WTC11 (cell line): ENCODE data around the gene CISD2. TPM values are rescaled to one million over a fixed set of nuclear protein-coding genes. Genes with fewer than 3 reads are reported as not detected.

ENCODE experiments used
- ATAC-seq: fragments of 200-7000 bp; cut with Tn5 transposase; 2 replicates; pipeline ENCODE4 v1.10.0; 2021; ENCODE audit warnings: mild to moderate bottlenecking, moderate library complexity
- CTCF ChIA-PET: fragments of 300-600 bp; sonication (Branson Sonifier 250); formaldehyde crosslinking; loops from one replicate; lab custom pipeline; 2021; ENCODE audit warnings: antibody characterized with exemption; lab: Charles Lee
- POLR2A ChIA-PET: fragments of 350-600 bp; sonication (Branson Sonifier 250); formaldehyde crosslinking; loops from one replicate; lab custom pipeline; 2021; ENCODE audit warnings: antibody characterized with exemption; lab: Charles Lee
- DNase-seq: peaks from one replicate; pipeline ENCODE4 v3.0.0; 2021; ENCODE audit warnings: low spot score
- H3K27ac Mint-ChIP-seq: 2 replicates; pipeline ENCODE4 v1.8.0; 2021; ENCODE audit warnings: mixed read lengths
- H3K27me3 Mint-ChIP-seq: 2 replicates; pipeline ENCODE4 v1.8.0; 2021; ENCODE audit warnings: low read depth, mild to moderate bottlenecking, moderate library complexity, mixed read lengths
- H3K36me3 Mint-ChIP-seq: 2 replicates; pipeline ENCODE4 v1.8.0; 2021; ENCODE audit warnings: mixed read lengths
- H3K4me1 Mint-ChIP-seq: 2 replicates; pipeline ENCODE4 v1.8.0; 2022; ENCODE audit warnings: mixed read lengths
- H3K4me3 Mint-ChIP-seq: 2 replicates; pipeline ENCODE4 v1.8.0; 2021; ENCODE audit warnings: mild to moderate bottlenecking, moderate library complexity, mixed read lengths
- H3K9me3 Mint-ChIP-seq: 2 replicates; pipeline ENCODE4 v1.8.0; 2021; ENCODE audit warnings: mixed read lengths
- CREB1 ChIP-seq: sonication (generic); formaldehyde crosslinking; IDR thresholded peaks from 2 replicates; pipeline ENCODE4 v1.8.0; 2023; ENCODE audit warnings: mild to moderate bottlenecking, missing genetic modification reagents
- FOXJ3 ChIP-seq: sonication (generic); formaldehyde crosslinking; IDR thresholded peaks from 2 replicates; pipeline ENCODE4 v1.9.0; 2021; ENCODE audit warnings: missing genetic modification reagents, mild to moderate bottlenecking, borderline replicate concordance
- FOXP1 ChIP-seq: sonication (generic); formaldehyde crosslinking; IDR thresholded peaks from 2 replicates; pipeline ENCODE4 v1.8.0; 2022; ENCODE audit warnings: missing genetic modification reagents, mild to moderate bottlenecking, moderate library complexity, borderline replicate concordance
- JUN ChIP-seq: sonication (generic); formaldehyde crosslinking; IDR thresholded peaks from 2 replicates; pipeline ENCODE4 v1.8.0; 2023; ENCODE audit warnings: mild to moderate bottlenecking, missing genetic modification reagents
- KAT7 ChIP-seq: sonication (generic); formaldehyde crosslinking; IDR thresholded peaks from 2 replicates; pipeline ENCODE4 v1.8.1; 2023; ENCODE audit warnings: missing genetic modification reagents, mild to moderate bottlenecking, borderline replicate concordance
- MYBL2 ChIP-seq: sonication (generic); formaldehyde crosslinking; IDR thresholded peaks from 2 replicates; pipeline ENCODE4 v1.8.1; 2023; ENCODE audit warnings: mild to moderate bottlenecking, moderate library complexity, missing genetic modification reagents
- NFYB ChIP-seq: sonication (generic); formaldehyde crosslinking; conservative IDR thresholded peaks from 2 replicates; pipeline ENCODE4 v1.8.0; 2022; ENCODE audit warnings: low read depth, missing genetic modification reagents
- NR3C1 ChIP-seq: sonication (generic); formaldehyde crosslinking; conservative IDR thresholded peaks from 2 replicates; pipeline ENCODE4 v1.8.1; 2023; ENCODE audit warnings: low read depth, mild to moderate bottlenecking, missing genetic modification reagents
- SMAD3 ChIP-seq: sonication (generic); formaldehyde crosslinking; IDR thresholded peaks from 2 replicates; pipeline ENCODE4 v1.8.0; 2022; ENCODE audit warnings: missing genetic modification reagents, mild to moderate bottlenecking, borderline replicate concordance
- TCF7 ChIP-seq: sonication (generic); formaldehyde crosslinking; IDR thresholded peaks from 2 replicates; pipeline ENCODE4 v1.8.0; 2022; ENCODE audit warnings: mild to moderate bottlenecking, low read depth, missing genetic modification reagents, moderate library complexity
- ZNF219 ChIP-seq: sonication (generic); formaldehyde crosslinking; IDR thresholded peaks from 2 replicates; pipeline ENCODE4 v1.8.0; 2023; ENCODE audit warnings: missing genetic modification reagents, mild to moderate bottlenecking, borderline replicate concordance
- ZNF232 ChIP-seq: sonication (generic); formaldehyde crosslinking; IDR thresholded peaks from 2 replicates; pipeline ENCODE4 v1.8.0; 2022; ENCODE audit warnings: mild to moderate bottlenecking, missing genetic modification reagents
- ZNF263 ChIP-seq: sonication (generic); formaldehyde crosslinking; IDR thresholded peaks from 2 replicates; pipeline ENCODE4 v1.8.1; 2022; ENCODE audit warnings: low read depth, mild to moderate bottlenecking, moderate library complexity, missing genetic modification reagents
- ZNF317 ChIP-seq: sonication (generic); formaldehyde crosslinking; IDR thresholded peaks from 2 replicates; pipeline ENCODE4 v1.8.1; 2023; ENCODE audit warnings: low read depth, mild to moderate bottlenecking, moderate library complexity, missing genetic modification reagents, borderline replicate concordance
- total RNA-seq: library from RNA; stranded (reverse); gene quantifications from 3 replicates; pipeline ENCODE4 v1.2.3, GENCODE V29; 2021
- TF ChIP-seq, protein P1 (sequence below): sonication (generic); formaldehyde crosslinking; IDR thresholded peaks from 2 replicates; pipeline ENCODE4 v1.8.0; 2022; ENCODE audit warnings: mild to moderate bottlenecking, missing genetic modification reagents
- TF ChIP-seq, protein P2 (sequence below): sonication (generic); formaldehyde crosslinking; IDR thresholded peaks from 2 replicates; pipeline ENCODE4 v1.8.0; 2023; ENCODE audit warnings: missing genetic modification reagents, mild to moderate bottlenecking, borderline replicate concordance
- TF ChIP-seq, protein P3 (sequence below): sonication (generic); formaldehyde crosslinking; IDR thresholded peaks from 2 replicates; pipeline ENCODE4 v1.8.0; 2022; ENCODE audit warnings: missing genetic modification reagents
- TF ChIP-seq, protein P4 (sequence below): sonication (generic); formaldehyde crosslinking; IDR thresholded peaks from 2 replicates; pipeline ENCODE4 v1.8.0; 2022; ENCODE audit warnings: mild to moderate bottlenecking, missing genetic modification reagents
- TF ChIP-seq, protein P5 (sequence below): sonication (generic); formaldehyde crosslinking; IDR thresholded peaks from 2 replicates; pipeline ENCODE4 v1.8.1; 2022; ENCODE audit warnings: missing genetic modification reagents, borderline replicate concordance

CISD2 gene
- total RNA-seq, 1 experiment from 2014 or later, result 30.0 TPM

DNA sequence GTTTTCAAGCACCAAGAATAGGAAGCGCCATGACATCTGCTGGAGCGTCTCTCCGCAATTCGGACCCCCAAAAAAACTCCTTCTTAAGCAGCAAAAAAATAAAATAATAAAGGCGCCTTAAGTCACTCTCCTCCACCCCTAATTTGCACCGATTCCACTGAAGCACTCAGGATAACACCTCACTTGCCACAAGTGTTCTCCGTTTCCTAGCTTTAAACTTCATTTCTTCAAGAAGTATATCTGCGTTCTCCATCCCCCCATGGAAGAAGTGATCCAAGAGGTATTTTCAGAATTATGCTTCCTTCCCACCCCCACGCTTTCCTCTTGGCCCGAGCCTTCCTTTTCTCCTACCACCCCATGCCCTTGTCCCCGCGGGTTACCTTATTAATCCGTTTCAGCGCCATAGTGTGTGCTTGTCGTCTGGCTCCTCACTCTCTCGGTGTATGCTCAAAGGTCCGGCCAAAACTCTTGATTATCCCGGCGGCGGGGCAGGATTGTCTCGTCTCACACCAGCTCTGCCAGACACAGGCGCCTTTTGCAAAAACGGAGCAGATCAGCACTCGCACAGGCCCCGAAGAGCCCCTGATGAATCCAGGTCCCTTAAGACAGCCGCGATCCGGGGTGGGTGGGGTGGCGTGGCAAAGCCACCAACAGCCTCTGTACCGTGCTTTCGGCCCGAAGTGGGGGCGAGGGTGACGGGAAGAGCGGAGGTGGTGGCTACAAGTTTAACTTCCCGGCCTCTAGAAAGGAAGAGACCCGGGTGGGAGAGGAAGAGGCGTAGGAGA, 42.5 kb upstream of the CISD2 start:
- DNase-seq, result no peak
- CTCF ChIA-PET, result no interaction called here
- TF ChIP-seq FOXP1 (no peak), KAT7 (peak; percentile 2; the same call in 1 of the 2 replicates)
- TF ChIP-seq, protein P1, sequence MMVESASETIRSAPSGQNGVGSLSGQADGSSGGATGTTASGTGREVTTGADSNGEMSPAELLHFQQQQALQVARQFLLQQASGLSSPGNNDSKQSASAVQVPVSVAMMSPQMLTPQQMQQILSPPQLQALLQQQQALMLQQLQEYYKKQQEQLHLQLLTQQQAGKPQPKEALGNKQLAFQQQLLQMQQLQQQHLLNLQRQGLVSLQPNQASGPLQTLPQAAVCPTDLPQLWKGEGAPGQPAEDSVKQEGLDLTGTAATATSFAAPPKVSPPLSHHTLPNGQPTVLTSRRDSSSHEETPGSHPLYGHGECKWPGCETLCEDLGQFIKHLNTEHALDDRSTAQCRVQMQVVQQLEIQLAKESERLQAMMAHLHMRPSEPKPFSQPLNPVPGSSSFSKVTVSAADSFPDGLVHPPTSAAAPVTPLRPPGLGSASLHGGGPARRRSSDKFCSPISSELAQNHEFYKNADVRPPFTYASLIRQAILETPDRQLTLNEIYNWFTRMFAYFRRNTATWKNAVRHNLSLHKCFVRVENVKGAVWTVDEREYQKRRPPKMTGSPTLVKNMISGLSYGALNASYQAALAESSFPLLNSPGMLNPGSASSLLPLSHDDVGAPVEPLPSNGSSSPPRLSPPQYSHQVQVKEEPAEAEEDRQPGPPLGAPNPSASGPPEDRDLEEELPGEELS (CRISPR knock-in tag), result 0 out of 2 replicates have a peak, but pooled peaks have one; percentile 19
- TF ChIP-seq, protein P2, sequence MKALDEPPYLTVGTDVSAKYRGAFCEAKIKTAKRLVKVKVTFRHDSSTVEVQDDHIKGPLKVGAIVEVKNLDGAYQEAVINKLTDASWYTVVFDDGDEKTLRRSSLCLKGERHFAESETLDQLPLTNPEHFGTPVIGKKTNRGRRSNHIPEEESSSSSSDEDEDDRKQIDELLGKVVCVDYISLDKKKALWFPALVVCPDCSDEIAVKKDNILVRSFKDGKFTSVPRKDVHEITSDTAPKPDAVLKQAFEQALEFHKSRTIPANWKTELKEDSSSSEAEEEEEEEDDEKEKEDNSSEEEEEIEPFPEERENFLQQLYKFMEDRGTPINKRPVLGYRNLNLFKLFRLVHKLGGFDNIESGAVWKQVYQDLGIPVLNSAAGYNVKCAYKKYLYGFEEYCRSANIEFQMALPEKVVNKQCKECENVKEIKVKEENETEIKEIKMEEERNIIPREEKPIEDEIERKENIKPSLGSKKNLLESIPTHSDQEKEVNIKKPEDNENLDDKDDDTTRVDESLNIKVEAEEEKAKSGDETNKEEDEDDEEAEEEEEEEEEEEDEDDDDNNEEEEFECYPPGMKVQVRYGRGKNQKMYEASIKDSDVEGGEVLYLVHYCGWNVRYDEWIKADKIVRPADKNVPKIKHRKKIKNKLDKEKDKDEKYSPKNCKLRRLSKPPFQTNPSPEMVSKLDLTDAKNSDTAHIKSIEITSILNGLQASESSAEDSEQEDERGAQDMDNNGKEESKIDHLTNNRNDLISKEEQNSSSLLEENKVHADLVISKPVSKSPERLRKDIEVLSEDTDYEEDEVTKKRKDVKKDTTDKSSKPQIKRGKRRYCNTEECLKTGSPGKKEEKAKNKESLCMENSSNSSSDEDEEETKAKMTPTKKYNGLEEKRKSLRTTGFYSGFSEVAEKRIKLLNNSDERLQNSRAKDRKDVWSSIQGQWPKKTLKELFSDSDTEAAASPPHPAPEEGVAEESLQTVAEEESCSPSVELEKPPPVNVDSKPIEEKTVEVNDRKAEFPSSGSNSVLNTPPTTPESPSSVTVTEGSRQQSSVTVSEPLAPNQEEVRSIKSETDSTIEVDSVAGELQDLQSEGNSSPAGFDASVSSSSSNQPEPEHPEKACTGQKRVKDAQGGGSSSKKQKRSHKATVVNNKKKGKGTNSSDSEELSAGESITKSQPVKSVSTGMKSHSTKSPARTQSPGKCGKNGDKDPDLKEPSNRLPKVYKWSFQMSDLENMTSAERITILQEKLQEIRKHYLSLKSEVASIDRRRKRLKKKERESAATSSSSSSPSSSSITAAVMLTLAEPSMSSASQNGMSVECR, result 0 out of 2 replicates have a peak, but pooled peaks have one; percentile 51
- ATAC-seq, result no peak
- POLR2A ChIA-PET, result interaction anchor here (1.0 to 6.0 kb wide), 5 partner anchors 8 to 65 kb away, joined by 7 to 113 read pairs (median 10); partner anchors contain the start of genes CISD2 and MANBA
- Mint-ChIP-seq H3K4me1 (peaks cover 47% of the 10 kb centered on the region), H3K4me3 (no peak overlapping the region), H3K27ac (no peak overlapping the region), H3K27me3 (no peaks in the 10 kb centered on the region), H3K9me3 (no peaks in the 10 kb centered on the region), H3K36me3 (peaks cover 11% of the 10 kb centered on the region)

DNA sequence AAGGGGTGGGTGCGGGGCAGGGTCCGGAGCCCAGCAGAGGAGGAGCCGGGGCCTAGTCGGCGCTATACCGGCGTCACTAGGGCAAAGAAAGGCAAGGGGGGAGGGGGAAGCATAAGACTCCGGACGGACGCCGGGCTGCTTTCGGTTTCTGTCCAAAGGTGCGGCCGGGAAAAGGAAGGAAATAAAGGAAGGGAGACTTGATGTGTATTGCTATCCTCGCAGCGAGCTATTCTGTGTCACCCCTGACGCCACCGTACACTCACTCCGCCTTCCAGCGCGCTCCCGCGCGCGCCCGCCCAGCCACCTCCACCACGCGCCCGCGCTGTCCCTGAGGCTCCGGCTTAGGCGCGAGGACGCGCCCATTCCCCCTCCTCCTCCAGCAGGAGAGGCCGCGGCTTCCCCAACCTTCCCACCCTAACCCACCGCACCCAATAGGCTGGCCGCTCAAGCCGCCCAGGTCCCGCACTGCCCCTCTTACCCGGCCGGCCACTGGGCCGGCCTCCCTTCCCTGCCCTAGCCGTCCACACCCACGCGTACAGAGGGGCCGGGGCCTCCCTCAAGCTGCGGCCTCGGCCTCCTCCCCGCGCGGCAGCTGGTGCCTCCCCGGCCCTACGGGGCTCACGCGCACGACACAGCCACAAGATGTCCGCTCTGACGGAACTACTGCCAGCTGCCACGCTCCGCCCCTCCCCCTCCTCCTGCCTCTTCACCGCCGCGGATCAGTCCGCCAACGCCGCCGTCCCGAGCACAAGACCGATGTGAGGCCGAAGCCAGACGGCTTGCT, 41.7 kb upstream of the CISD2 start, which contains the start of gene UBE2D3:
TSS of gene UBE2D3 (minus strand) at position 662 of the 784 bp plus-strand sequence. CDS start 1,043 bp downstream, outside the sequence.
- H3K27me3 Mint-ChIP-seq, result no peaks in the 10 kb centered on the region
- H3K36me3 Mint-ChIP-seq, result peaks cover 11% of the 10 kb centered on the region
- POLR2A ChIA-PET, result interaction anchor here (0.5 to 6.0 kb wide), 20 partner anchors 9 to 272 kb away, joined by 3 to 113 read pairs (median 4); partner anchors contain the start of genes BDH2, CISD2 and MANBA
- H3K4me1 Mint-ChIP-seq, result peaks cover 45% of the 10 kb centered on the region
- no peak within 1 kb of the TSS for H3K4me3 Mint-ChIP-seq
- H3K9me3 Mint-ChIP-seq, result no peaks in the 10 kb centered on the region
- CTCF ChIA-PET, result interaction anchor here (1.0 to 1.5 kb wide), 4 partner anchors 41 to 248 kb away, joined by 4 to 5 read pairs (median 4); no protein-coding TSS in a partner anchor
- ATAC-seq (peak; percentile 27), DNase-seq (peak; percentile 92)
- H3K27ac Mint-ChIP-seq, result no peak within 1 kb of the TSS; the same call in none of the 2 replicates
- no peak for TF ChIP-seq ZNF317
- 0 out of 2 replicates have a peak, but pooled peaks have one; percentile 34 for TF ChIP-seq ZNF263 (CRISPR knock-in tag)
- TF ChIP-seq FOXJ3, result no peak
- TF ChIP-seq, protein P3, sequence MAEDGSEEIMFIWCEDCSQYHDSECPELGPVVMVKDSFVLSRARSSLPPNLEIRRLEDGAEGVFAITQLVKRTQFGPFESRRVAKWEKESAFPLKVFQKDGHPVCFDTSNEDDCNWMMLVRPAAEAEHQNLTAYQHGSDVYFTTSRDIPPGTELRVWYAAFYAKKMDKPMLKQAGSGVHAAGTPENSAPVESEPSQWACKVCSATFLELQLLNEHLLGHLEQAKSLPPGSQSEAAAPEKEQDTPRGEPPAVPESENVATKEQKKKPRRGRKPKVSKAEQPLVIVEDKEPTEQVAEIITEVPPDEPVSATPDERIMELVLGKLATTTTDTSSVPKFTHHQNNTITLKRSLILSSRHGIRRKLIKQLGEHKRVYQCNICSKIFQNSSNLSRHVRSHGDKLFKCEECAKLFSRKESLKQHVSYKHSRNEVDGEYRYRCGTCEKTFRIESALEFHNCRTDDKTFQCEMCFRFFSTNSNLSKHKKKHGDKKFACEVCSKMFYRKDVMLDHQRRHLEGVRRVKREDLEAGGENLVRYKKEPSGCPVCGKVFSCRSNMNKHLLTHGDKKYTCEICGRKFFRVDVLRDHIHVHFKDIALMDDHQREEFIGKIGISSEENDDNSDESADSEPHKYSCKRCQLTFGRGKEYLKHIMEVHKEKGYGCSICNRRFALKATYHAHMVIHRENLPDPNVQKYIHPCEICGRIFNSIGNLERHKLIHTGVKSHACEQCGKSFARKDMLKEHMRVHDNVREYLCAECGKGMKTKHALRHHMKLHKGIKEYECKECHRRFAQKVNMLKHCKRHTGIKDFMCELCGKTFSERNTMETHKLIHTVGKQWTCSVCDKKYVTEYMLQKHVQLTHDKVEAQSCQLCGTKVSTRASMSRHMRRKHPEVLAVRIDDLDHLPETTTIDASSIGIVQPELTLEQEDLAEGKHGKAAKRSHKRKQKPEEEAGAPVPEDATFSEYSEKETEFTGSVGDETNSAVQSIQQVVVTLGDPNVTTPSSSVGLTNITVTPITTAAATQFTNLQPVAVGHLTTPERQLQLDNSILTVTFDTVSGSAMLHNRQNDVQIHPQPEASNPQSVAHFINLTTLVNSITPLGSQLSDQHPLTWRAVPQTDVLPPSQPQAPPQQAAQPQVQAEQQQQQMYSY, result 0 out of 2 replicates have a peak, but pooled peaks have one; percentile 7
- no peak for TF ChIP-seq ZNF219 (CRISPR knock-in tag)
- TF ChIP-seq CREB1 (CRISPR knock-in tag), result 0 out of 2 replicates have a peak, but pooled peaks have one; percentile 71
- TF ChIP-seq SMAD3 (CRISPR knock-in tag), result no peak
- TF ChIP-seq MYBL2 (CRISPR knock-in tag), result peak; percentile 52
- TF ChIP-seq, protein P4, sequence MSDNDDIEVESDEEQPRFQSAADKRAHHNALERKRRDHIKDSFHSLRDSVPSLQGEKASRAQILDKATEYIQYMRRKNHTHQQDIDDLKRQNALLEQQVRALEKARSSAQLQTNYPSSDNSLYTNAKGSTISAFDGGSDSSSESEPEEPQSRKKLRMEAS (CRISPR knock-in tag), result no peak; the same call in 1 of the 2 replicates
- TF ChIP-seq, protein P5, sequence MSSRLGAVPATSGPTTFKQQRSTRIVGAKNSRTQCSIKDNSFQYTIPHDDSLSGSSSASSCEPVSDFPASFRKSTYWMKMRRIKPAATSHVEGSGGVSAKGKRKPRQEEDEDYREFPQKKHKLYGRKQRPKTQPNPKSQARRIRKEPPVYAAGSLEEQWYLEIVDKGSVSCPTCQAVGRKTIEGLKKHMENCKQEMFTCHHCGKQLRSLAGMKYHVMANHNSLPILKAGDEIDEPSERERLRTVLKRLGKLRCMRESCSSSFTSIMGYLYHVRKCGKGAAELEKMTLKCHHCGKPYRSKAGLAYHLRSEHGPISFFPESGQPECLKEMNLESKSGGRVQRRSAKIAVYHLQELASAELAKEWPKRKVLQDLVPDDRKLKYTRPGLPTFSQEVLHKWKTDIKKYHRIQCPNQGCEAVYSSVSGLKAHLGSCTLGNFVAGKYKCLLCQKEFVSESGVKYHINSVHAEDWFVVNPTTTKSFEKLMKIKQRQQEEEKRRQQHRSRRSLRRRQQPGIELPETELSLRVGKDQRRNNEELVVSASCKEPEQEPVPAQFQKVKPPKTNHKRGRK (CRISPR knock-in tag), result no peak
- TF ChIP-seq ZNF232, result peak; percentile 60; the same call in 1 of the 2 replicates
- TF ChIP-seq NFYB, result peak; percentile 31
- TF ChIP-seq JUN (CRISPR knock-in tag), result 0 out of 2 replicates have a peak, but pooled peaks have one; percentile 33
- TF ChIP-seq TCF7 (CRISPR knock-in tag), result no peak
- no peak for TF ChIP-seq NR3C1 (CRISPR knock-in tag)
